Measurements from ENCODE around the gene DNAJA3.

Gene DNAJA3

GRCh38 chr16:4425378-4426020, at the start of gene DNAJA3:
DNAJA3 (plus strand) TSS chr16:4425868; CDS start chr16:4425882, 14 bp downstream.
- DNase-seq (ENCODE audit: low read depth in 3 of 3) = peak; percentile 77 to 87 (median 86)

DNA sequence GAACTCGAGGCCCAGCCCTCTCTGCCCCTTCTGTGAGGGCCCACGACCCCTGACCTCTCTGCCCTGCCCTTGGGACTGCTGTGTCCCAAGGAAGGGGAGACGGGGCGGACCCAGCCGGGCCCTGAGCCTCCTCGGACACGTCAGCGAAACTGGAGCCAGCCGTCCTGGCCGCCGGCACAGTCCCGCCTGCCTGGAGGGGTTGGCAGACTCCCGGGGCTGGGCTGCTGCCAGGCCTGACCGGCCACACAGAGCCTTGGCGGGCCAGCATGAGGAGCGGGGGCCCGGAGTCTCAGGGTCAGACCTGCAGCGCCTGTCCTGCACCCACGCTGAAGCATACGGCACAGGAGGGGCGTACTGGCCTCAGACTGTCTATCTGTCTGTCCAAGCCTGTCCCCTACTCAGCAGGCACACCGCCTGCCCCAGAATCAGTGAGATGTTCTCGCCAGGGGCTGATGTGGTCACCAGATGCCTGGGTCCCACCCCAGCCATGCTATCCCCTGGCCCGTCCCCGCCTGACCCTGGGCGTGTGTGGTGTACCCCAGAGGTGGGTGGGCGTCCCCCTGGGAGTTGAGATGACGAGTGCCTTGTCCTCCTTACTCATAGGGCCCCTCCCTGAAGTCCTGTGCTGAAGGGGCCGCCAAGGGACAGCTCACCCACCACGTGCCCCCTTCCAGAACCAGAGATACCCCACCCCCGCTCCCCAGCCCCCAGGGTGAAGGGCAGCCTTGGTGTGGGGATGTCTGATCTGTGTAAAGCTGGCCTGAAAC, 49.4 kb upstream of the DNAJA3 start:
- no peak for DNase-seq (ENCODE audit: low read depth in 3 of 3)

GRCh38 chr16:4376893-4377572, 48.6 kb upstream of the DNAJA3 start:
- no peak for DNase-seq (ENCODE audit: low read depth in 3 of 3)

DNA sequence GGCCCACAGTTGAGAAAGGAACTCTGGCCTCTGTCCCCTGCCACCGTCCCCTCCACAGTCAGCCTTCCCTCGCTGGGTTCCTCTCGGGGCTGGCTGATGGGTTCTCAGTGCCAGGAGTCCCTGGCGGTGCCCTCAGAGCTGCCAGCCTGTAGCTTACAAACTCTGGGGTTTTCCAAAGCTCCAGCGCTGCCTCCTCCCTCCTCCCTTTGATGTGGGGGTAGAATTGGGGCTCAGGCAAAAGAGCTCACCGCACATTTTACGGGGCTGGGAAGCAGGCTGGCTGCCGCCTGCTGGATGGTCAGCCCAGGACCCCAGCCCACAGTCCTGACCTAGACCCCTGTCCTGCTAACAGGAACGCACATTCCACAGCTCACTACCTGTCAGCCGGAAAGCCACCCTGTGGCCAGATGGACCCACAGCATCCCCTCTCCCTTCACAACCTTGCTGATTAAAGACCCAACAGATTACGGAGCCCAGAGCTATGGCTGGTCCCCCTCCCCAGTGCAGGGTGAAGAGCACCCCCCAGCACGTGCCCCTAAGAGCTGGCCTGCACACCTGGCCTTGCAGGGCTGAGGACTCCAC, 48.0 kb upstream of the DNAJA3 start:
- DNase-seq (ENCODE audit: low read depth in 3 of 3) = no peak

- no peak for DNase-seq (ENCODE audit: low read depth in 3 of 3)
These were observed 47.5 kb upstream of the DNAJA3 start for GRCh38 chr16:4378161-4378666.

DNA sequence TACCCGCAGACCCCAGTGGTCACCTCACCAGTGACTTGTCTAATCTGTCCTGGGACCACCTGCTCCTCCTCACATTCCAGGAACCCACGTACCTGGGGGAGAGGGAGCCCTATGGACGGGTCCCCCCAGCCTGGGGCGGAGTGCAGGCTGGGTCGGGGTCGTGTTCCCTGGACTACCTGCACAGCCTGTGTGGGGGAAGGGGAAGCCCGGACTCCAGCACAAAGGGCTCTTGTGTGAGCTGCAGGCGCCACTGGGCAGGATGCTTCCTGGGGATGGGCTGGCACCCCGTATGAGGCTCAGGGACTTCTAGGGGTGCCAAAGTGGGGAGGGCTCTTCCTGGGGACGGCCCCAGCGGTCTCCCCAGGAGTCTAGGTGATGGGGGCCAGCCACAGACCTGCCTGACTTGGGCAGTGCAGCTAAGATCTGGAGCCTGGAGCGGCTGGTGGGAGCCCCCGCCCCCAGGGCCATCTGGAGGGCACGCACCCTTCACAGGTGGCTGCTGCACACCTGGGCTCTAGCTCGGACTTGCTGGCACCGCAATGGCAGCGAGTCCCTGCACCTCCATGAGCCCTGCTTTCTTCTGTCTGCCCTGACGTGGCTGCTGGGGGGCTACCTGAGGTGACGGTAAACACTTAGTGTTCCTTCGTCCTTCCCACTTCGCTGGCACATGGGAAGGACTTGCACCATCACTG, 46.5 kb upstream of the DNAJA3 start:
- no peak for DNase-seq (ENCODE audit: low read depth in 3 of 3)

DNA sequence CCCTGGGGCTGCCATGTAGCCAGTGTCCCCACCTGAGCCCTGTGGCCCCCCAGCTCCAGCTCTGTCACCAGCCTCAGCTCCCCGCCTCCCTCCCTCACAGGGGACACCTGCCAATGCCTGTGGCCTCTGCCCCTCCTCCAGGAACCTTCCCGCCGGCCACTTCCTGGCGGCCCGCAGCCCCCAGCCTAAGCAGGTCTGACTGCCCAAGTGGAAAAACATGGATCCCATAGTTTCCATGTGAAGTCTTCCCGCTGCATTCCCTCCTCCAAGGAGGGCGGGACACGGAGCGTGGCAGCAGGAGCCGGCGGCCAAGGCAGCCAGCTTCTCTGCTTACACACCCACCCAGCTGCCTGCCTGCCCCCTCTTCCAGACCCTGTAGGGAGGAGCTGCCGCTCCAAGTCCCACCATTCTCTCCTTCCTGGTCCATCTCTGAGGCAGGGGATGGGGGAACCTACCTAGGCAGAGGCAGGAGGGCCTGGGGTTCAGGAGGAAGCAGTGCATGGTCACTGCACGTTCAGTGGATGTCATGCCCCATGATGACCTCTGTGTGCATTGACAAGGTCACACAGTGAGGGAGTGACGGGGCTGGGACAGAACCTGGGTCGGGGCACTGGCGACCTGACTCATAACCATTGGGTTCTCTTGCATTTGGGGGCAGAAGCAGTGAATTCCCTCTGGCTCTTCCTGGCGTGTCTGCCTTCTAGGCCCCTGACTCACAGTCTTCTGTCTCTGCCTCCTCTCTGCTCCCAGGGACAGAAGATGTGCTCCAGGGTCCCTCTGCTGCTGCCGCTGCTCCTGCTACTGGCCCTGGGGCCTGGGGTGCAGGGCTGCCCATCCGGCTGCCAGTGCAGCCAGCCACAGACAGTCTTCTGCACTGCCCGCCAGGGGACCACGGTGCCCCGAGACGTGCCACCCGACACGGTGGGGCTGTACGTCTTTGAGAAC, 45.3 kb upstream of the DNAJA3 start:
- DNase-seq (ENCODE audit: low read depth in 3 of 3) = no peak

DNA sequence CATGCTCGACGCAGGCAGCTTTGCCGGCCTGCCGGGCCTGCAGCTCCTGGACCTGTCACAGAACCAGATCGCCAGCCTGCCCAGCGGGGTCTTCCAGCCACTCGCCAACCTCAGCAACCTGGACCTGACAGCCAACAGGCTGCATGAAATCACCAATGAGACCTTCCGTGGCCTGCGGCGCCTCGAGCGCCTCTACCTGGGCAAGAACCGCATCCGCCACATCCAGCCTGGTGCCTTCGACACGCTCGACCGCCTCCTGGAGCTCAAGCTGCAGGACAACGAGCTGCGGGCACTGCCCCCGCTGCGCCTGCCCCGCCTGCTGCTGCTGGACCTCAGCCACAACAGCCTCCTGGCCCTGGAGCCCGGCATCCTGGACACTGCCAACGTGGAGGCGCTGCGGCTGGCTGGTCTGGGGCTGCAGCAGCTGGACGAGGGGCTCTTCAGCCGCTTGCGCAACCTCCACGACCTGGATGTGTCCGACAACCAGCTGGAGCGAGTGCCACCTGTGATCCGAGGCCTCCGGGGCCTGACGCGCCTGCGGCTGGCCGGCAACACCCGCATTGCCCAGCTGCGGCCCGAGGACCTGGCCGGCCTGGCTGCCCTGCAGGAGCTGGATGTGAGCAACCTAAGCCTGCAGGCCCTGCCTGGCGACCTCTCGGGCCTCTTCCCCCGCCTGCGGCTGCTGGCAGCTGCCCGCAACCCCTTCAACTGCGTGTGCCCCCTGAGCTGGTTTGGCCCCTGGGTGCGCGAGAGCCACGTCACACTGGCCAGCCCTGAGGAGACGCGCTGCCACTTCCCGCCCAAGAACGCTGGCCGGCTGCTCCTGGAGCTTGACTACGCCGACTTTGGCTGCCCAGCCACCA, 44.4 kb upstream of the DNAJA3 start:
- DNase-seq (ENCODE audit: low read depth in 3 of 3) = no peak

DNA sequence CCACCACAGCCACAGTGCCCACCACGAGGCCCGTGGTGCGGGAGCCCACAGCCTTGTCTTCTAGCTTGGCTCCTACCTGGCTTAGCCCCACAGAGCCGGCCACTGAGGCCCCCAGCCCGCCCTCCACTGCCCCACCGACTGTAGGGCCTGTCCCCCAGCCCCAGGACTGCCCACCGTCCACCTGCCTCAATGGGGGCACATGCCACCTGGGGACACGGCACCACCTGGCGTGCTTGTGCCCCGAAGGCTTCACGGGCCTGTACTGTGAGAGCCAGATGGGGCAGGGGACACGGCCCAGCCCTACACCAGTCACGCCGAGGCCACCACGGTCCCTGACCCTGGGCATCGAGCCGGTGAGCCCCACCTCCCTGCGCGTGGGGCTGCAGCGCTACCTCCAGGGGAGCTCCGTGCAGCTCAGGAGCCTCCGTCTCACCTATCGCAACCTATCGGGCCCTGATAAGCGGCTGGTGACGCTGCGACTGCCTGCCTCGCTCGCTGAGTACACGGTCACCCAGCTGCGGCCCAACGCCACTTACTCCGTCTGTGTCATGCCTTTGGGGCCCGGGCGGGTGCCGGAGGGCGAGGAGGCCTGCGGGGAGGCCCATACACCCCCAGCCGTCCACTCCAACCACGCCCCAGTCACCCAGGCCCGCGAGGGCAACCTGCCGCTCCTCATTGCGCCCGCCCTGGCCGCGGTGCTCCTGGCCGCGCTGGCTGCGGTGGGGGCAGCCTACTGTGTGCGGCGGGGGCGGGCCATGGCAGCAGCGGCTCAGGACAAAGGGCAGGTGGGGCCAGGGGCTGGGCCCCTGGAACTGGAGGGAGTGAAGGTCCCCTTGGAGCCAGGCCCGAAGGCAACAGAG, 43.5 kb upstream of the DNAJA3 start:
- no peak for DNase-seq (ENCODE audit: low read depth in 3 of 3)

GRCh38 chr16:4382795-4383357, 42.8 kb upstream of the DNAJA3 start:
- DNase-seq (ENCODE audit: low read depth in 3 of 3) = no peak

DNA sequence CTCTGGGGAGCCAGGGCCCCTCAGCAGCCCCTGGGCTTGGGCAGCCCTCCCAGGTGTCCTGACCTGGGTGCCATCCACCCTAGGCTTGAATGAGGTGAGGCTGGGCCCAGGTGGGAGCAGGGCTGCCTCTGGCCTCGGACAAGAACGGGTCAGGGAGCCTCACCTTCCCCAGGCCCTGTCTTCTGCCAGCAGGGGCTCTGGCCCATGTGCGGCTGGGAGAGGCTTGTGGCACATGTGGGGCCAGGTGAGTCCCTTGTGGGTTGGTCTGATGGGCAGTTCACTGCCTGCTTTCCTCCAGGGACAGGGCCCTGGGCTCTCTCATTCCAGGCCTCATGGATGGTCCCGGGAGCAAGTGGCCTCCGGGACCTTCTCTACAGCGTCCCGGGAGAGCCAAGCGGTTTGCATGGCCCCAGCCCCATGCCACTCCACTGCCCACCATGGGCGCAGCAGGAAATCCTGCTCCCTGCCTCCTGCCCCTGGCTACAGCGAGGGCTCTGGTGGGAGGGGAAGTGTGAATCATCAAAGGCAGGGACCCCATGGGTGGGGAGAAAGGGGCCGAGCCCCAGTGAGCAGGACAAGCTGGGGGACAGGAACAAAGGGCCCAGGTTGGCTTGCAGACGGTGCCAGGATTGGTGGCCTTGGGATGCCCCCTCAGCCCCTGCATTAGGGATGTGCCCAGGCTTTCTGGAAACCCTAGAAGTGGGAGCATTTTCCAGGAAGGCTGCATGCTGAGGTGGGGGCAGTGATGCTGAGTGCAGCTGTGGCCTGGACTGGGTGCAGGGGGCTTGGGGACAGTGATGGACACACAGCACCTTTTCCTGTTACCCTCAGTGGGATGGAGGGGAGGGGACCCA, 41.9 kb upstream of the DNAJA3 start:
- no peak for DNase-seq (ENCODE audit: low read depth in 3 of 3)

- no peak for DNase-seq (ENCODE audit: low read depth in 3 of 3)
These were observed 41.1 kb upstream of the DNAJA3 start for GRCh38 chr16:4384509-4384942.

DNA sequence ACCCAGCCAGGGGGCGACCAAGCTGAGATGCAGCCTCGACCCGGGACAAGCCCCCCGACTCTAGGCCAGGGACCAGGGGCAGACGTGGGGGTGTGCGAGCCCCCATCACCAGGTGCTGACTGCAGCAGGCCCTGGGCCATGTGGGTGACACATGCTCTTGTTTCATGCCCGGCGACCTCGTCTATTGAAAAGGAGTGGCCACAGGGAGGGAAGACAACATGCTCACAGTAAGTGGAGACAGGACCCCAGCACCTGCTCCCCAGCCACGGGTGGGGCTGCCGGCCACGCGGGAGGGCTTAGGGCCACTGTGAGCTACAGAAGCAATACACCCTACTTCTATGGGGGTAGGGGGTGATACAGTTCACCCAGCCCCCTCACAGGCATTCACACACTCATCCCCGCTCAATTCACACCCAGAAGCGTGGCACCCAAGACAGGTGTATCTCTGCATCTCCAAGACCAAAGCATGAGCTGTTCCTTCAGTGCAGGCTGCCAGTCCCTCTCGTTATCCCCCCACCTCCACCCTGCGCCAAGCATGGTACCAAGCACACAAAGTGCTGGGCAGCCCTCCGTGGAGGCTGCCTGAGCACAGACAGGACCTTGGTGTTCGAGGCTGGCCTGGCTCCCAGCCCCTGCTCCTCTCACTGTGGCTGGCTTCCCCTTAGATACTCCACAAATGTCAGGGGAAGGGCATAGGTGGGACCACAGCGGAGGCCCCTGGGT, 40.4 kb upstream of the DNAJA3 start:
- DNase-seq (ENCODE audit: low read depth in 3 of 3) = no peak

GRCh38 chr16:4385789-4386450, 39.7 kb upstream of the DNAJA3 start:
- no peak for DNase-seq (ENCODE audit: low read depth in 3 of 3)

DNA sequence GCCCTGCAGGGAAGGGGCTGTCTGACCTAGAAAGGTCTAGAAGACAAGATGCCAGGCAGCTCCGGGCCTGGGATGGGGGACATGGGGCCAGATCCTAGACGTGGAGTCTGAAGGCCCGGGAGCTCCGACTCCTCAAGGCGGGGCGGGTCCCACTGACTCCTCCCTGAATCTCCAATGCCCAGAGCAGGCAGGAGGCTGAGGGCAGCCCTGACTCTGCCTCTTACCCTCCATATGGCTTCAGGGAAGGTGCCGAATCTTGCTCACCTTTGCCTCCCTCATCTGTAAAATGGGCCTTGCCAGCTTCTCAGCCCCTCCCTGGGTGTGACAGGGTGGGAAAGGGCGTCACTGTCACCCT, 39.2 kb upstream of the DNAJA3 start:
- DNase-seq (ENCODE audit: low read depth in 3 of 3) = no peak

DNA sequence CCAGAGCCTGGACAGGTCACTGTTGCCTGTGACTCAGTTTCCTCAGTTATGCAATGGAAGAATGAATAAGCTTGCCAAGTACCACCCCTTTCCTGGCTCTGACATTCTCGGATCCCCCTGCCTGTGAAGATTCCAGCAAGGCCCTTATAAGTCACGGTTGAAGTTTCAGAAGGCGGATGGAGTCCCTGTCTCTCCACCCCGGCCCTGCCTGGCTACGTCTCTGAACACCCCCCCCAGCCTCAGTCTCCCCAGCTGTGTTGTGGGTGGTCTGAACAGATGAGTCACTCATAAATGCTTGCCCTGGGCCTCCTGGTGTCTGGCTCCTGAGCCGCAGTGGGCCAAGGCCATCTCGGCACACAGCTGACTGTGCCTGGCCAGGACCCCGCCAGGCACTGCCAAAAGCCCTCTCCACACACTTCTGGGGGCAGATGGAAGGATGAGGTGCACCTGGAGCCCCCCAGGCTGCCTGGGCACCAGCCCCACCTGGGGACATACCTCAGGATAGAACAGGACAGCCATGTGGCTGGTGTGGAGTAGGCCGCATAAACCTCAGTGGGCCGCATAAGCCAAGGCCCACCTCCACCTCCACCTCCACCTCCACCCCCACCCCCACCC, 38.6 kb upstream of the DNAJA3 start:
- DNase-seq (ENCODE audit: low read depth in 3 of 3) = no peak
